Muscle layer of duodenum (tissue), 2 donors: ENCODE data around the gene FOXB2.
"Not testable (repeated sequence)": the region's sequence is repeated elsewhere in the genome, so short reads cannot be mapped to it uniquely, and the experiment has no call there.

Experiments used
- H3K27ac ChIP-seq: one replicate; pipeline ENCODE4 v1.7.0; 2013; ENCODE audit warnings: mild to moderate bottlenecking, low read length
- H3K27me3 ChIP-seq: one replicate; pipeline ENCODE4 v1.7.0; 2013; ENCODE audit warnings: low read depth, mild to moderate bottlenecking, control low read depth, low read length
- H3K36me3 ChIP-seq, 2 donors: one replicate each; pipeline ENCODE4 v1.7.0; 2013; ENCODE audit warnings: low read length in 2 of 2, control low read depth in 1 of 2, mild to moderate bottlenecking in 1 of 2; ENCODE audit not compliant: insufficient read depth in 2 of 2, control insufficient read depth in 1 of 2
- H3K4me1 ChIP-seq, 2 donors: one replicate each; pipeline ENCODE4 v1.7.0; 2013; ENCODE audit warnings: low read length in 2 of 2, mild to moderate bottlenecking in 2 of 2, control low read depth in 1 of 2, moderate library complexity in 1 of 2; ENCODE audit not compliant: insufficient read depth in 2 of 2, control insufficient read depth in 1 of 2
- H3K4me3 ChIP-seq, 2 donors: one replicate each; pipeline ENCODE4 v1.7.0; 2013; ENCODE audit warnings: low read length in 2 of 2, low read depth in 1 of 2, mild to moderate bottlenecking in 1 of 2
- H3K9me3 ChIP-seq, 2 donors: one replicate each; pipeline ENCODE4 v1.7.0; 2013; ENCODE audit warnings: low read length in 2 of 2, control low read depth in 1 of 2, mild to moderate bottlenecking in 1 of 2; ENCODE audit not compliant: control insufficient read depth in 1 of 2
- donor health status: healthy.

The FOXB2 gene

DNA sequence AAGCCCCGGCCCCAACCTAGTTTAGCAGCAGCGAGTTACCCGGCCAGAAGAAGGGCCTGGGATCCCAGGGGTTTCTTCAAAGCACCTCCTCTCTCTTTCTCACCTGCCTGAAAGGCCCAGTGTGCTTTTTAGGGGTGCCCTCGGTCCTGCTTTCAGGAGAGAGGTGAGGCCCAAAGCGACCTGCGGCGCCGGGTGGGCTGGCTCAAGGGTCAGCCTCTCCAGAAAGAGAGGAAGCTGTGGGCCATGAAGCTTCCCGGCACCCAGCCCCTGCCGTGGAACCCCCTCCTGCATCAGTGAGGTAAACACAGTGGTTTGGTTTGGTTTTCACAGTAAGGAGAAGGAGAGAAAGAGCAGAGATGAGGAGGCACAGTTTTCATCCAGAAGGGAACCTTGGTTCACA lies 4.3 kb downstream of the FOXB2 start:
- Histone ChIP-seq H3K27me3 (peaks cover 56% of the 10 kb centered on the region), H3K9me3 (no peaks in the 10 kb centered on the region), H3K4me3 (no peak overlapping the region), H3K4me1 (peaks cover 0 to 37% of the 10 kb centered on the region in 2 donors), H3K36me3 (no peaks in the 10 kb centered on the region), H3K27ac (no peak overlapping the region)

DNA sequence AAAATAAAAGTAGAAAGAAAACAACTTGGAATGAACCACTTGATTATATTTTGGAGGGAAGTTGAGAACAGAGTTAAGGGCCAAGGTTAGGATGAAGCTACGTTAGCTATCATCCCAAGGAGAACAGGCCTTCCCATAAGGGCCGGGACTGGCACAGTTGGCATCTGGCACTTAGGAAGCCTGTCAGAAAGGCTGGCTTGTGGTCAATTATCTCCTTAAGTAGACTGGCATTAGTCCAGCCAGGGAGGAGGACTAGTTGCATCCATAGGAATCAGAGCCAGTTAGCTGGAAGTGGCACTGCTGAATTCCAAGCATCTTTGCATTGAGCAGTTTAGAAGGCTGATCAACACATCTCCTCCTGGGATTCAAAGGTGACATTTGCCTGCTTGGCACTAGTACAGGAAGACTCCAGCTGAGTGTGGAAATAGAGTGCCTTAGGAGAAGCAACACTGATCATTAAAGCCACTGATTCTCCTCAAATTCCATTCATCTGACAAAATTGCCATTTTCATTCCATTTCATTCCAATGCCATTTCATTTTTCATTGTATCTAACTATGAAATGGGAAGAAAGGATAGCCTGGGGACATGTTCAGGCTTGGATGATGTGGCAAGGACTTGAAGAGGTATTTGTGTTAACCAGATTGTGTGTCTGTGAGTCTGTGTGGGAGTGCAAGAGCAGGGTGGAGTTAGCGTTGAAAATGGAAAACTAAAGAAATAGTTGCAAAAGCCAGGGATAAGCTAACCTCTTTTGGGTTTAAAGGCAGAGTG lies 5.5 kb downstream of the FOXB2 start:
- Histone ChIP-seq H3K4me1 (peaks cover 0 to 27% of the 10 kb centered on the region in 2 donors), H3K9me3 (no peaks in the 10 kb centered on the region), H3K27me3 (peaks cover 46% of the 10 kb centered on the region), H3K36me3 (no peaks in the 10 kb centered on the region), H3K27ac (no peak overlapping the region), H3K4me3 (no peak overlapping the region)

GRCh38 chr9:77028478-77028877 lies 9.0 kb downstream of the FOXB2 start:
- Histone ChIP-seq H3K27ac (no peak overlapping the region), H3K4me1 (peaks cover 0 to 4% of the 10 kb centered on the region in 2 donors), H3K36me3 (no peaks in the 10 kb centered on the region), H3K27me3 (peaks cover 14% of the 10 kb centered on the region), H3K4me3 (no peak overlapping the region), H3K9me3 (no peaks in the 10 kb centered on the region)

DNA sequence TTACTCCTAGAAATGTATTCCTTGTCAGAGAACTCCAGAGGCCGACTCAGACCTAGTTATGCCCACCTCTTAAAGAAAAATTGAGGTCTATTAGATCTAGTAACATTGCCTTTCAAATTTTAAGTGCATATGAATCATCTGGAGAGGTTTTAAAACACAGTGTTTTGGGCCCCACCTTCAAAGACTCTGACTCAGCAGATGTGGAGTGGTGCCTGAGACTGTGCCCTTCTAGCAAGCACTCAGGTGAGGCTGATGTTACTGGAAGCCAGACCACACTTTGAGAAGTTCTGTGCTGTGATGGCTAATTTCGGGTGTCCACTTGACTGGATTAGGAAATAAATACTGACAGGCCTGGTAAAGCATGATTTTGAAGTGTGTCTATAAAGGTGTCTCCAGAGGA lies 10.6 kb downstream of the FOXB2 start:
- Histone ChIP-seq H3K36me3 (no peaks in the 10 kb centered on the region), H3K27me3 (peaks cover 7% of the 10 kb centered on the region), H3K27ac (no peak overlapping the region)

GRCh38 chr9:77038281-77039036 lies 19.0 kb downstream of the FOXB2 start:
- Histone ChIP-seq H3K27me3 (no peaks in the 10 kb centered on the region), H3K4me3 (no peak overlapping the region), H3K36me3 (no peaks in the 10 kb centered on the region)

More for the DNA sequence above, 10.6 kb downstream of the FOXB2 start:
- Histone ChIP-seq H3K4me3 (no peak overlapping the region), H3K4me1 (peaks cover 0 to 4% of the 10 kb centered on the region in 2 donors), H3K9me3 (no peaks in the 10 kb centered on the region)

GRCh38 chr9:77040340-77040739 lies 20.9 kb downstream of the FOXB2 start:
- Histone ChIP-seq H3K4me1 (no peaks in the 10 kb centered on the region), H3K27me3 (no peaks in the 10 kb centered on the region), H3K27ac (no peak overlapping the region), H3K9me3 (no peaks in the 10 kb centered on the region), H3K36me3 (no peaks in the 10 kb centered on the region), H3K4me3 (no peak overlapping the region)

More at GRCh38 chr9:77038281-77039036, 19.0 kb downstream of the FOXB2 start:
- Histone ChIP-seq H3K4me1 (no peaks in the 10 kb centered on the region), H3K9me3 (no peaks in the 10 kb centered on the region), H3K27ac (no peak overlapping the region)

DNA sequence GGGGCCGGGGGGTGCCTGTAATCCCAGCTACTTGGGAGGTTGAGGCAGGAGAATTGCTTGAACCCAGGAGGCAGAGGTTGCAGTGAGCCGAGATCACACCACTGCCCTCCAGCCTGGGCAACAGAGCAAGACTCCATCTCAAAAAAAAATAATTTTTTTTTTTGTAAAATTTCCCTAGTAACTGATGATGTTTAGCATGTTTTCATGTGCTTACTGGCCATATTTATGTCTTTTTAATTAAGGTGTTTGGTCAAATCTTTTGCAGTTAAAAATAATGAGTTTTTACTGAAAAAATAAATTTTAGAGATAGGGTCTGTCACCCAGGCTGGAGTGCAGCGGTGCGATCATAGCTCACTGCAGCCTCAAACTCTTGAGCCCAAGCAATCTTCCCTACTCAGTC lies 24.3 kb downstream of the FOXB2 start:
- not testable (repeated sequence) for H3K27me3 ChIP-seq

GRCh38 chr9:77060681-77061080 lies 41.2 kb downstream of the FOXB2 start:
- H3K9me3 ChIP-seq, H3K27me3 ChIP-seq, H3K36me3 ChIP-seq, H3K4me3 ChIP-seq, H3K27ac ChIP-seq, H3K4me1 ChIP-seq: not testable (repeated sequence)

More for the DNA sequence above, 24.3 kb downstream of the FOXB2 start:
- H3K4me1 ChIP-seq, H3K9me3 ChIP-seq, H3K27ac ChIP-seq, H3K36me3 ChIP-seq, H3K4me3 ChIP-seq: not testable (repeated sequence)

- Histone ChIP-seq H3K4me3 (no peak overlapping the region), H3K4me1 (no peaks in the 10 kb centered on the region), H3K36me3 (no peaks in the 10 kb centered on the region), H3K9me3 (no peaks in the 10 kb centered on the region), H3K27ac (no peak overlapping the region), H3K27me3 (no peaks in the 10 kb centered on the region)
Observed at GRCh38 chr9:77063645-77064285, 44.3 kb downstream of the FOXB2 start.

GRCh38 chr9:77066388-77066787 lies 46.9 kb downstream of the FOXB2 start:
- Histone ChIP-seq H3K4me3 (no peak overlapping the region), H3K36me3 (no peaks in the 10 kb centered on the region), H3K27ac (no peak overlapping the region), H3K9me3 (no peaks in the 10 kb centered on the region), H3K27me3 (no peaks in the 10 kb centered on the region), H3K4me1 (no peaks in the 10 kb centered on the region)
